Endometrial microvascular endothelial cells (primary cell): ENCODE results near the gene EPHB3. TPM values are rescaled to one million over a fixed set of nuclear protein-coding genes. Genes with fewer than 3 reads are reported as not detected.

Experiments used
- in situ Hi-C: cut with HindIII; loops from 2 replicates; pipeline ENCODE4 v1.10.0; 2017; ENCODE audit warnings: low sequenced_read_pairs, low pct_unique_long_range_greater_than_20kb; ENCODE audit errors: inconsistent ontology term
- total RNA-seq: library from RNA; depleted of rRNA; stranded (reverse); fragments of >200 nt; gene quantifications from one replicate; pipeline ENCODE4 v1.2.3, GENCODE V29; 2015; ENCODE audit errors: inconsistent ontology term

Gene EPHB3
- total RNA-seq, 1 donor from 2014 or later, result not detected

DNA sequence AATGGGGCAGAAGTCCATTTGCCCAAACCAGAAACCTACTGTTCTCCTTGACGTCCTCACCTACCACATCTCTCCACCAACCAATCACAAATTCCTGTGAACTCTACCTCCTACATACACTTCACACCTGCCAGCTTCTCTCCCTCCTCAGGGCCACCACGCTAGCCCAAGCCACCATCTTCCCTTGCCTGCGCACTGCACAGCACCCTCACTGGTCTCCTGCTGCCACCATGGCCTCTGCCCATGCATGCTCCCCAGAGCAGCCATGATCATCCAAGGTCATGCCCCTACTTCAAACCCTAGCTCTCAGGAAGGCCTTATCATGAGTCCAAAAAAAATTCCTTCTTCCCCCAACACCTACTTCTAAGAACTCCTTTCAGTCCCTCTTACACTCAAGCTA, 1.1 kb upstream of the EPHB3 start:
- in situ Hi-C loops, result no loop called here

DNA sequence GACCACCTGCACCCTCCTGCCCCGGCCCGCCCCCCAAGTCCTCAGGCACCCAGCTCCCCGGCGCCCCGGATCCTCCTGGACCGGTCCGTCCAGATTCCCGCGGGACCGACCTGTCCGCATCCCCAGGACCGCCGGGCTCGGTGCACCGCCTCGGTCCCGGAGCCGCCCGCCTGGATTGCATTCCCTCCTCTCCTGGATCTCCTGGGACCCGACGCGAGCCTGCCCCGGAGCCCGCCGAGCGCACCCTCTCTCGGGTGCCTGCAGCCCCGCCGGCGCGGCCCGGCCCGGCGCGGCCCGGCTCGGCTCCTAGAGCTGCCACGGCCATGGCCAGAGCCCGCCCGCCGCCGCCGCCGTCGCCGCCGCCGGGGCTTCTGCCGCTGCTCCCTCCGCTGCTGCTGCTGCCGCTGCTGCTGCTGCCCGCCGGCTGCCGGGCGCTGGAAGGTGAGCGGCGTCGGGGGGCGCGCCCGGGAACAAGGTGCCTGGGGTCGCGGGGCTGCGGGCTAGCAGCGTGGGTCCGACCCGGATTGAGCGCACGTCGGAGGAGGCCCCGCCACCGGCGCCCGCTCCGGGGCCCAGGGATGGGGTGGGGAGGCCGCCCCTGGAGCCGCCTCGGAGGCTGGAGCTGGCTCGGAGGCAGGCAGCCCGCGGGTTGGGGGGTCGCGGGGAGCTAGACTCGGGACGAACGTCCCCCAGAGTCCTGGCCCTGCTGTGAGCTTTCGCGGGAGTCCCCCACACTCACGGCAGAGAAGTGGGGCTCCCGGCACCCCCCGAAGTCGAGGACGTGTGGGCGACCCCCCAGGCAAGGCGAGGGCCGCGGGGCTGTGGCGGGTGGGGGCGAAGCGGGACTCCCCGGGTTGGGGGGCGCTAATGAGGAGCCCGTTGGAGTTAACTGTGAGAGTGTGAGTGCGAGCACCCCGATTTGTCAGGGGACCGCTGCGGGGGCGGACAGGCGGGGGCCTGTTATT, 610 bp downstream of the EPHB3 start:
- in situ Hi-C loops, result no loop called here

DNA sequence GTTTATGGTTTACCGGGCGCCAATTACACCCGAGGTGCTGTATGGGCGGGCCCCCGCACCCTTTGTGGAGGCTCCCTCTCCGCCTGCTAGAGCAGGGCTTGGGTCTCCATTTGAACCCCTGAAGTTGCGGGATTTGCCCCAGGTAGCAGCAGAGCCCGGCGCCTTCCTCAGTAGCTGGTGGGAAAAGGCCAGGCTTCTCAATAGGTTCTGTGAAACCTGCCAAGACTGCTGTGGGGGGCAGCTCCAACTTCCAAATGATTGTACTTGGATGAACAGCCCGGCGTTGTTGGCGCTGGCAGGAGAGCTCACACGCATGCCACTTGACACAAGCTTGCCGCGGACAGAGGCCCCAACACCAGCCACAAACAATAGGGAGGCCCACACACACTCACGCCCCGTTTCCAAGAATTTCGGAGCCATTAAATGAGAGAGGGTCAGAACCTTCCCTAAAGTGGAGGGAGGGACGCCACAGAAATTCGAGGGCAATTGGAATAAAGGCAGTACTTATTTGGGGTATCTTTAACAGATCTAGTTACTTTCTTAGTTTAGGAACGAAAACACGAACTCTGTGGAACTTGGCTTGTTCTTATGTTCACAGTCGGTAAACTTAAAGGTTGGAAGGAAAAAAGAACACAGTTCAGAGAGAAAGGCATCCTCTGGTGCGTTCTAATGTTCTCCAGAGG, 1.4 kb downstream of the EPHB3 start:
- in situ Hi-C loops, result no loop called here

DNA sequence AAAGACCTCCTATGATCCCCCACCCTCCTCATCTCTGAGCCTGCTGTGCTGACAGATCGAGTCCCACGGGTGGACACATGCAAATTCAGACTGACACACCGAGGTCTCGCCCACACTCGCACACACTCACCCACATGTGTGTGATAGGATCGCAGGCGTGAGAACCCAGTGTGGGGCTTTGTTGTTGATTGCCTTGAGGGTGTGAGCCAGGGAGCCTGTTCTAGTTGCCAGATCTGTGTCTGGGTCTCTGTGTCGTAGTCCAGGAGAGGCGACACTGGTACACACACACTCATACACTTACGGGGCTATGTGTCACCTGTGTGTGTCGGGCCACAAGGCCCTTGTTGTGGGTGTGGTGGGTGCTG, 2.0 kb downstream of the EPHB3 start:
- in situ Hi-C loops, result no loop called here

DNA sequence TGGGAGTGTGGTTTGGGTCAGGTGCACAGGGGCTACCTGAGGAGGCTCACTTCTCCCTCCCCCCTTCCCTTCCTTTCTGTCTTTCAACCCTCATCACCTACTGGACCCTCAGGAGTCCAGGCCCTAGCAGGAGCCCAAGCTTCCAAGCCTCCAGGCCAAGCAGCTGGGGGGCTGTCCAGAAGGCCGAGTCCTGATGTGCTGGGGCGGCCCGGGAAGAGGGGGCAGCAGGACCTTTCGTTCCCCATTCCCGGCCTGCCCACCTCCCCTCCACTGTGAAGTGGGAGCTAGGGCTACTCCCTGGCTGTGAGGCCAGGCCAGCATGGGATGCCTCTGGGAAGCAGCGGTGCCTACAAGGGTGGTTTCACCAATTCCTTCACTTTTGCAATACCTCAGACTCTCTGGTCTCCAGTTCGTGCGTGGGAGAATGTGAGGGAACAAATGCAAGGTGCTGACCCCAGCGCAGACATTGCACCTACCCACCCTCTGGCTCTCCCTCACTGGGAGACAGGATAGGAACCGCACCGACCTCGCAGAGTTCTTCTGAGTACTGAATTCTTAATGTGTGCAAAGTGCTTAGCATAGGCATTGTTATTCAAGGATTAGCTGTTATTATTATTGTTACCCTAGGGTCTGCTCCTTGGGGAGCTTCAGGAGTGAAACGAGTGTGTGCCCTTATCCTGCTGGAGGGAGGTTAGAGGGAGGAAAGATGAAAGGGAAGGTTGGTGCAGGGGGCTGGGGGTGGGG, 2.5 kb downstream of the EPHB3 start:
- in situ Hi-C loops, result no loop called here

DNA sequence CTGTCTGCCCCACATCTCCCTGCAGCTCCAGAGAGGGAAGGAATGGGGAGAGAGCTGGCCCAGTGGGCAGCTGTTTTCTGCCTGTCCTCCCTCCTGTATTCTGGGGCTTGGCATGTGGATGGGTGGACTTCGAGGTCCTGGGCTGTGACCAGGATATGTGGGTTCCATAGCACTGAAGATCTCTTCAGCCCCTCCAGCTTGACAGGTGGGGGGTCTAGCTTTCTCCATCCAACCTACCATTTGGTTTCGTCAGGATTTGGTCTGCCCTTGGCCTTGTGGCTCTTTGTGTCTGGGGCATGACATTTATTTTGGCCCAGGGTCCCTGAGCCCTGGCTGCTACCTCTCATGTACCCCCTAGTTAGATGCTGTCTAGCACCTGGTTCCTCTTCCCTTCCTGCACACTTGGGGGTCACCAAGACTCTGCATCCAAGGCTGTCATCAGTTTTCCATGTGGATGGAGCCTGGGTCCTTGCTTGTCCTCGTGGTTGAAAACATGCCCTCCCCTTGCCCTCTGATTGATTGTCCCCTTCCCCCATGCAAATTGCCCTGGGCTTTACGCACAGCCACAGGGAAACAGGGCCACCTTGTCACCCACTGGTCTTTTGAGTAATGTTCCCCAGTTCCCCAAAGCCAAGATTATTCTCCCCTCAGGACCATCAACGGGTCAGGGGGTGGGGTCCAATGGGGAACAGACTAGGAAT, 3.2 kb downstream of the EPHB3 start:
- in situ Hi-C loops, result no loop called here

DNA sequence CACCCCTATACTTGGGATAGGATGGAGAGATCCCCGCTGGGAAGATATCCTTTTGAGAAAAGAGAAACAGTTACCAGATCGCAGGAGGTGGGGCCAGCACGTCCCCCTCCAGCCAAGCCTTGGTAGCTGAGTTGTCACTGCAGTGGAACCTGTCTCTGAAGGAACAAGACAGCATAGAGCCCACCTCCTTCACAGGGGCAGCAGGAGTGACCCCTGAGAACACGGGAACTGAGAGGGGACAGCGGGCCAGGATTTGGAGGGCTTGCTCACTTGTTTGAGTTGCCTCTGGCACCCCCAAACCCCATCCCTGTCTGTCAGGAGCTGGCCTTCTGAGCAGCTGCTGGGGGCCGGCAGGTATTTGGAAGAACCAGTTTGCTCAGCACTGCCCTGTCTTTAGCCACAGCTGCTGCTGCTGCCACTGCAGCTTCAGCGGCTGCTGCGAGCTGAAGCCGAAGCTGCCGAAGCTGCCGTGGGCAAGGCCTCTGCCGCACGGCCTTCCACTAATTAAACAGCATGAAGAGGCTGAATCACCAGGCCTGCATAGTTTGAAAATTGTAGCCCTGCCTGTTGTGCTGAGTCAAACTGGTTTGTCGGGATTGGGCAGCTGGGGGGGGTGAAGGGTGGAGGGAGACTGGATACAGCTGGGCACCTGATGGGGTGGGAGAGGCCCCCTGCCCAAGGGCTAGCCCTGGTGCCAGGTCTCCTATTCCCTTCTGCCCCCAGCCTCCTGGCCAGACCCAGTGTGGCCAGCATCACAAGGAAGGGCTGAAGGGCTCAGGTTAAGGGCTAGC, 4.0 kb downstream of the EPHB3 start:
- in situ Hi-C loops, result no loop called here

DNA sequence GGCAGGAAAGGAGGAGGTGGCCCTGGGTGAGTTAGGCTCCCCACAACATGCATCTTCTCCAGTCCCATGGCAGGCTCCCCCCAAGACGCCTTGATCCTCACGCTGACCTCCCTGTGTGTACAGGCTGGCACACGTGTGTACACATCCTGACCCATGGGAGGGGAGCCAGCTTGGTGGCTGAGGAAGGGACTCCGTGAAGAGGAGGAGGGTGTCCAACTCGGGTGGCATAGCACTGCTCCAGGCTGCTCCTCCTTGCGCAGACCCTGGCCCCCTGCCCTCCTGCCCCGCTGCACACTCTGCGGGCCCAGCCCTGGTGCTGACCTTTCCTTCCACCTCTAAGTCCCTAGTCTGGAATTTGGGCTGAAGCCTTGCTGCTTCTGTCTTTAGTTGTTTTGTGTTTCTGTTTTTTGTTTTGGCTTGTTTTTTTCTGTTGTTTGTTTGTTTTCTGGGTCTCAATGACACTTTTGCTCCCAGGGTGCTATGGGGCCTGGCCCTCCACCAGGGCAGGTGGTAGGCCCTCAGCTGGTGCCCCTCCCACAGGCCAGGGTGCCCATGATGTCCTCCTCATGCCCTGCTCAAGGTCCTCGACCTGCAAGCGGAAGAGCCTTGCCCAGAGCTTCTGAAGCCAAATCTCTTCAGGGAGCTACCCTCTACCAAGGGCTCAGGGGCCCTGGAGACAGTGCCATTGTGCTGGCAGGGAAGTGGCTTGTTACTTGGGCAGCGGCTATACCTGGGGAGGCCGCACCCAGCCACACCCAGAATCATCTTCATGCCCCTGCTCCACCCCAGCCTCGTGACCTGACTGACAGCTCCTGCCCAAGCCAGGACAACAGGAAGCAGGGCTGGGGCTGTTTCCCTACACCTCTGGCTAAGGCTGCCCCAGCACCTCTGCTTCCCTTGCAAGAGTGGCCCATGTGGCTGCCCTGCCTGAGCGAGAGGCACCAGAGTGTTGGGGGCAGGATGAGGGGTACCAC, 5.1 kb downstream of the EPHB3 start:
- in situ Hi-C loops, result no loop called here

DNA sequence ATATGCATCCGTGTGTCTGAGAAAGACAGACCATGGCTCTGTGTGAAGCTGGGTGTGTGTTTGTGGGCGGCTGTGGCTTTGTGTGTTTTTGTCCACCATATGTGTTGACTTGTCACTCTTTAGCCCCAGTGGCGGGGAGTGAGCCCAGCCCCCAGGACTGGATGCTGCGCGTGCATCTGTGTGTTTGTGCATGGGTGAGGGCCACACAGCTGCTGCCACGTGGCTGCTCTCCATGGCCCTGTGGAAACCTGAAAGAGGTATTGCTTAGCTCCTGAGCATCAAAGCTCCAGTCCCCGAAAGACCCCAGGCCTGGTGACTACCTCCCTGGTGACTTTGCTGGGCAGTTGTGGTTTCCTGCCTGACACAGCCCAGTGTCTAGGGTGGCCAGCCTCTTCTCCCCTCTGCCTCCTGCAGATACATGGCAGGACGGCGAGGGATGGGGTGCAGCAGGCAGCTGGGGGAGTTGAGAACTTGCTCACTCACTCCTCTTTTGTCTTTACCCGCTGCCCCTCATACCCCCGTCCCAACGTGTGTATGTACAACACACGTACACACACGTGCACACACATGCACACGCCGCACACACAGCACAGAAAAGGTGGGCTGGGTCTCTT, 6.5 kb downstream of the EPHB3 start:
- in situ Hi-C loops, result no loop called here

DNA sequence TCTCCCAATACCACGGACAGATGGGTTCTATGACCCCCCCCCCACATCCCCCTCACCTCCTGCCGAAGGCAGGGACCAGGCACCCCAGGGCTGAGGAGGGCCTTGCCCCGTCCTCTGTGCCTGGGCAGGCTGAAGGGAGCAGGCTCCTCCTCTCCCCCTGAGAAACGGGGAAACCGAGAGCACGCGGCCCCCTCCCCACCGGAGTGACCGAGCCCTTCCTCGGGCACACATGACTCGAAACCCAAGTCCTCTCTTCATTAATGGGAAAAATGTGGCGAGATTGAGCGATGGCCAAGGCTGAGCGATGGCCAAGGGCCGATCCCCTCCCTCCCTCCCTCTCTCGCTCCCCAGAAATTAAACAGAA, 7.0 kb downstream of the EPHB3 start:
- in situ Hi-C loops, result no loop called here

DNA sequence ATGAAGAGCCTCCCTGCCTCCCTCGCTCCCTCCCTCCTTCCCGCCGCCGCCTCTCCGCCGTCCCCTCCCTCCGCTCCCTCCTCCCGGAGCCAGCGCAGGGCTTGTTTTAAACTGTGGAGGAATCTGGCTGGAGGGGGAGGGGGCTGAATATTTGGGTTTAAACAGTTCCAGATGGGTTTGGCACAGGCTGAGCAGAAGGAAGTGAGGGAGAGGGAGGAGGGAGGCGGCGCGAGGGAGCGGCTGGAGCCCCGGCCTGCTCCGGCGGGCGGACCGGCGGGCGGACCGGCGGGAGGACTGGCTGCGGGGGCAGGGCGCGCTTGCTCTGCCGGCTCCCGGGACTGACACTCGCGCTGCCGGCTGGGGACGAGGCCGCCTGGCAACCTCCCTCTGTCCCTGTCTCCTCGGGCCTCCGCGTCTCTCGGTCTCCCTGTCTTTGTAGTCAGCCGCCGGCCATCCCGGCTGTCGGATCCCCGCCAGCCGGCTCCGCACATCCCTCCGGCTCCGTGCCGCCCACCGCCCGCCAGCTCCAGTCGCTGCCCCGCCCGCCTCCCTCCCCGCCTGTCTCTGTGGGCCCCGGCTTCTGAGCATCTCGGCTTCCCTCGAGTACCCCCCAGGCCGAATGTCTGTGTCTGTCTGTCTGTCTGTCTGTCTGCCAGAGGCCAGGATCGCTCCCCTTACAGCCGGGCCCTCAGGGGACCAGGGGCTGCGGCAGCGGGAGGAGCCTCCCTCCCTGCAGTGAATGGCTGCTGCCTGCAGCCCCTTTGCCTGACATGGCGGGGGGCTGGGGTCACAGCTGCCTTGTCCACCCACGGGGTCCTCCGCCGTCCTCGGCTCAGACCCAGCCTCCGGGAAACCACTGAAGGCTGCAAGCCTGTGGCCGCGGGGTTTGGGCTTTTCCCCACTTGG, 7.6 kb downstream of the EPHB3 start:
- in situ Hi-C loops, result no loop called here

DNA sequence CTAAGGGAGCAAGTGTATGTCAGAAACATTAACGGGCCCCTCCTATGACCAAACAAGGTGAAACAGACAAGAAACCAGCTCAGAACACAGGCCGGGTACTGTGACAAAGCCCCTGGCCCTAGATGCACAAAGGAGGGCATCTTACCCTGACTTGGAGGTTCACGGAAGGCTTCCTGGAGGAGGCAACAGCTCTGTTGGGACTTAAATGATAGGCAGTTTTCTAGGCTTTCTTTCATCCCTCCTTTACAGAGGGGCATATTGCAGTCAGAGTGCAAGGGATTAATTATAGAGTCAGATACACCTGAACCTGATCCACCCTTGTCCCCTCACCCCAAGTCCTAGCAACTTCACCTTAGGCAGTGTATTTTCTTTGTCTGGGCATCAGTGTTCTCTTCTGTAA, 8.4 kb downstream of the EPHB3 start:
- in situ Hi-C loops, result no loop called here

DNA sequence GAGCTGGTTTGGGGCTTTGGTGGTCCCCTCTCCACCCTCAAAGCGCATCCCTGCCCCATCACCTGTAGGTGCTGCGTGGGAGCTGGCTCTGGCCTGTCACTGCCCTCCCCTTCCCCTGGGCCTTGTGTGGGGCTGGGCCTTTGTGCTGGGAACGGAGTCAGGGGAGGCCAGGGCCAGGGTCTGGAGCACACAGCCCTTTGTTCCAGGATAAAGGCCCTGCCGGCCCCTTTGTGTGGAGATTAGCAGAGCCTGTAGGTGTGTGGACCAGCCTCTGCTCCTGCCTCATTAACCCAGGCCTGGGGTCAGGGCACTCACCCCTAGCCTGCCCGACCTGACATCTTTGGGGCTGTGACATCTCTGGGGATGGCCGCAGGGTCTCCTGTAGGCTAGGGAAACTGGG, 8.9 kb downstream of the EPHB3 start:
- in situ Hi-C loops, result no loop called here

DNA sequence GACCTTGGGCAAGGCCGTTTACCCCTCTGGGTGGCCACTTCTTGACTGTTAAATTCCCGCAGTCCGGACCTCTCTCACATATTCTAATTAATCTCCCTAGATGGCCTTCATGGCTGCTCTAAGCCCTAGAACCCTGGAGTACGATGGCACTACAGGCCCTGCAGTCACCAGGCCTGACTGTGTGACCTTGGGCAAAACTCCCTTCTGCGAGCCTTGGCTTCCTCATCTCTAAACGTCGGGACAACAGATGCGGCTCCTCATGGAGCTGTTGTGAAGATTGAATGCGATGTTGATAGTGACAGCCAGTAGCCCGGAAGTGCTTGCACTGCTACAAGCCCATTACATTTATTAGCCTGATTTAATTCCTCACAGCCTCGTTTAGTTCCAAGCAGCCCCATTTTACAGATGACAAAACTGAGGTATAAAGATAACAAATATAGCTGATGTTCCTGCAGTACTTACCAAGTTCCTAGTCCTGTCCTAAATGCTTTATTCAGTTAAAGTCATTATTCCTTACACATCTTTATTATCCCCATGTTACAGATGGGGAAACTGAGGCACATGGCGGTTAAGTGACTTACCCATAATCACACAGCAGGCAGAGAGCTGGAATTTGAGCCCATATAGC, 10.3 kb downstream of the EPHB3 start:
- in situ Hi-C loops, result no loop called here

DNA sequence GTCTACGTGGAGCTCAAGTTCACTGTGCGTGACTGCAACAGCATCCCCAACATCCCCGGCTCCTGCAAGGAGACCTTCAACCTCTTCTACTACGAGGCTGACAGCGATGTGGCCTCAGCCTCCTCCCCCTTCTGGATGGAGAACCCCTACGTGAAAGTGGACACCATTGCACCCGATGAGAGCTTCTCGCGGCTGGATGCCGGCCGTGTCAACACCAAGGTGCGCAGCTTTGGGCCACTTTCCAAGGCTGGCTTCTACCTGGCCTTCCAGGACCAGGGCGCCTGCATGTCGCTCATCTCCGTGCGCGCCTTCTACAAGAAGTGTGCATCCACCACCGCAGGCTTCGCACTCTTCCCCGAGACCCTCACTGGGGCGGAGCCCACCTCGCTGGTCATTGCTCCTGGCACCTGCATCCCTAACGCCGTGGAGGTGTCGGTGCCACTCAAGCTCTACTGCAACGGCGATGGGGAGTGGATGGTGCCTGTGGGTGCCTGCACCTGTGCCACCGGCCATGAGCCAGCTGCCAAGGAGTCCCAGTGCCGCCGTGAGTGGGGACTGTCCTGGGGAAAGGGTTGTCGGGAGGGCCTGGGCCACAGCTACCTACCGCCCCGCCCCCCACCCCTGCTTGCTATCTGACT, 11.2 kb downstream of the EPHB3 start:
- in situ Hi-C loops, result no loop called here
